ENCODE data around the gene HSD17B10.

The HSD17B10 gene

GRCh38 chrX:53395605-53396298 is 38.4 kb downstream of the HSD17B10 start:
- Histone ChIP-seq H3K4me3 (no peak overlapping the region), H4K20me1 (peaks cover 0 to 13% (median 0%) of the 10 kb centered on the region in 11 experiments; a peak in 6 of 22 replicates), H3K4me2 (no peak overlapping the region), H3K4me1 (no peaks in the 10 kb centered on the region), H3K9ac (no peak overlapping the region), H3K36me3 (peaks cover 9 to 96% (median 63%) of the 10 kb centered on the region in 11 experiments; a peak in 21 of 22 replicates), H3K27ac (no peak overlapping the region), H3K9me3 (replicated peaks in 1 of 11) (no peaks in the 10 kb centered on the region), H3K27me3 (peaks cover 70 to 99% (median 93%) of the 10 kb centered on the region in 11 experiments)
- no peak for TF ChIP-seq Cebpa-rat (IDR thresholded peaks at IDR 0.05)

- no peak for TF ChIP-seq Cebpa-rat (IDR thresholded peaks at IDR 0.05)
- Histone ChIP-seq H3K4me2 (no peak overlapping the region), H3K4me1 (no peaks in the 10 kb centered on the region), H3K9me3 (replicated peaks in 1 of 11) (no peaks in the 10 kb centered on the region), H3K9ac (no peak overlapping the region), H3K27ac (no peak overlapping the region), H3K36me3 (peaks cover 62 to 99% (median 83%) of the 10 kb centered on the region in 11 experiments), H3K27me3 (peaks cover 93 to 100% (median 99%) of the 10 kb centered on the region in 11 experiments), H3K4me3 (no peak overlapping the region), H4K20me1 (peaks cover 0 to 35% (median 6%) of the 10 kb centered on the region in 11 experiments; a peak in 10 of 22 replicates)
These were observed 50.6 kb downstream of the HSD17B10 start for GRCh38 chrX:53383376-53384076.

Data from BLaER1 treated with 17β-estradiol and CSF1 and Interleukin-3, amounts not matched to agents 10 nM and 100 nM (cell line).